GM12891 (cell line): ENCODE data around the gene JUNB.

Source experiments
- POLR2A ChIP-seq: IDR thresholded peaks from 2 replicates; pipeline ENCODE4 v1.6.1; 2011; ENCODE audit warnings: low read depth, low read length, control low read depth
- POLR2AphosphoS5 ChIP-seq: IDR thresholded peaks from 2 replicates; pipeline ENCODE4 v1.6.1; 2011; ENCODE audit warnings: low read depth, low read length, control low read depth

DNA sequence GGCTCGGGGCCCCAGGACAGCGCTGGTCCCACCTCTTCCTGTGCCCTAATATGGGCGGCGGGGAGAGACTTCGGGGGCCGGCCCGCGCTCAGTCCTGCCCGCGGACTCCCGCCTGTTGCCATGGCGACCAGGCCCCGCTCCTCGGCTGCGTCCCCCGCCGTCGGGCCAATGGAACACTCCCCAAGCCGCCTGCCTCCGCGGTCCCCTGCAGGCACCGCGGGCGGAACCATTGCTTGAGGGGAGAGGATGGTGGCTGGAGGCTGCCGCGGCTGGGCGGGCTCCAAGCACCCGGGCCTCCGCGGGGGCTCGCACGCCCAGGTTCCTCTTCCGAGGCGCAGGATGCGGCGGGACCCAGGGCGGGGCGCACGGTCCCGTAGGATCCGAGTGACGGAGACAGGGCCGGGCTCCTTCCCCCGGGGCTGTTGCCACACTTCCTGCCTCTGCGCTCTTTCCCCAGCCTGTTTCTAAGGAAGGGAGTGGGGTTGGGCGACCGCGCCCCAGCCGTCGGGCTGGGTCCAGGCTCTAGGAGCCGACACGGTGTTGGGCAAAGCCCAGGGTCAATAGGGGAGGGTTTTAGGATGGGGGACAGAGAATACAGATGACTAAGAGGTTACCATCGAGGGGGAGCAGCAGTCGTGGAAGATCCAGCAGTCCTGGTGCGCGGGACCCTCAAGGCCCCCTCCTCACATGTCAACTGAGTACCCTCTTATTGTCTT is 1.2 kb upstream of the JUNB start:
- TF ChIP-seq POLR2AphosphoS5 (peak; percentile 64; the same call in 1 of the 2 replicates), POLR2A (no peak)
